Measurements from ENCODE around the gene PIM3. TPM values are rescaled to one million over a fixed set of nuclear protein-coding genes. Genes with fewer than 3 reads are reported as not detected.

The PIM3 gene
- total RNA-seq, 1 experiment from 2014 or later = 48.7 TPM

DNA sequence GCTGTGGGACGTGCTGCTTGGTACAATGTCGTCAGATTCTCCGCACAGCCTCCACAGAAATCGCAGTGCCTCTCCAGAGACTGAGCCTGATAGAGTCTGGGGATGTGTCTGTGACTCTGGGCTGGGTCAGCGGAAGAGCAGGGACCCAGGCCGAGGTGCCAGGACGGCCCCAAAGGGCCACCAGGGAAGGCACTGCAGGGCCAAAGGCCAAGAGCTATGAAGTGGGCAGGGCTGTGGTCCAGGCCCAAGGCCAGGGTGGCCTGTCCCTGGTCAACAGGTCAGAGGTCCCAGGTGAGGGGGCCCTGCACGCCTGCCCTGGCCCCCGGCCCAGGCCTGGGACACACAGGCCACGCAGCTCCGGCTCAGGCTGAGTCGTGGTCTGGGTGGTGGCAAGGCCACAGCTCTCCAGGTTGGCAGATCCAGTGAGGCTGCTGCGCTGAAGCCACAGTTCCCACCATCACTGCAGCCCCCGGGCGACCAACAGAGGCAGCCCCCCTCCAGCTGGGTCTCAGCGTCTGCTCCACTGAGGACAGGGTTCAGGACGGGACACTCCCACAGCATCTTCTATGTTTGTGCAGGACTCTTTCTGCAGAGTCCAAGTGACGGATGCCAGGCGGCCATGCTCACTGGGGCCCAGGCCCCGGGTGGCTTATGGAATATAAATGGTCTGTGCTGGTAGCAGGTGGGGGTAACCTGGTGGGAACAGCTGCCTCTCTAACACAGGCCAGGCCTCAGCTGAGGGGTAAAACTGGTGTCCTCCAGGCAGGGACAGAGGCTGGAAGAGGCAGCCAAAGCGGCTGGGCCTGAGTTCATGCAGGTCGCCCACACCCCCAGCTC lies 4.8 kb upstream of the PIM3 start:
- DNase-seq (ENCODE audit: low spot score) = no peak

- DNase-seq (ENCODE audit: low spot score) = no peak
Observed at GRCh38 chr22:49956418-49956770, 4.2 kb upstream of the PIM3 start.

GRCh38 chr22:49956914-49957825 lies 3.4 kb upstream of the PIM3 start:
- DNase-seq (ENCODE audit: low spot score) = no peak

DNA sequence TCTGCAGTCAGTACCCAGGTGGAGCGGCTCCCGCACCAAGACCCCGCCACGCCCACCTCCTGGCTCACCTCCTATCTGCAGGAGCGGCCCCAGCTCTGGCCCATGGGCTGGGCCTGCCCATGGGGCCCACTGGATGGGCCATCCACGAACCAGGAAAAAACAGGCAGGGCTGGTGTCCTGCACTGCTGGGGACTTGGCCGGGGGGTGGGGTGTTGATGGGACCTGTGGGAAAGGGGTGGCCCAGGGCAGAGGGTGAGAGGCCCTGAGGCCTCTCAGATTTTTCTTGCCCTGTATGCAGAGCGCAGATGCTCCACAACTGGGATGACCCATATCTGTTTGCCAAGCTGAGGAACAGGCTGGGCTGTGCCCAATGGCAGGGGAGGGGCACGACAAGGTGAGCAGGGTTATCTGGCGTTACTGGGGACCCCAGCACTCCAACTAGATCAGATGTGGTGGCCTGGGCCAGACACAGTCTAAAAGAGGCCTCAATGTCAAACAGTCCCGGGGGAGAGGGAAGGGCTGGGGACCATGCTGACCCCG lies 2.7 kb upstream of the PIM3 start:
- DNase-seq (ENCODE audit: low spot score) = no peak

DNA sequence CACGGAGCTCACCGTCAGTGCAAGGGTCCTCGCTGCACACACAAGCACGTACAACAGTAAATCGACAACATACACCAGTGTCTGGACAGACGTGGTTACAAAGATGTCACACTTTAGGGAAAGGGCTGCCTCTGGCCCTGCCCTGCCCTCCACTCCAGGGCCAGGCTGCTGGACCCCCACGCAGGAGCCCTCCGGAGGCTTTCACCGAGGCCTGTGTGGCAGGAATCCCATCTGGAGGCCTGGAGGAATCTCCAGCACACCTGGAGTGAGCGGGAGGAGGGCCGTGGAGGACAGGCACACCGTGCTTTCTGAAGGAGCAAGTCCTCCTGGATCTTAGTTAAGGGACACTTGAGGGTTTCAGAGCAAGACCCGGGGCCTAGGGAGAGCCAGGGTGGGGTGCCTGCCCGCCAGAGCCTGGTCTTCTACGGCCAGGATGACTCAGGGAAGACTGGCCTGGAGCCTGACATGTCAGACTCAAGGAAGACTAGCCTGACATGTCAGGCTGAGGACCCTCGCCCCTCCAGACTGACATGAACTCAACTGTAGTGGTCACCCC lies 2.1 kb upstream of the PIM3 start:
- DNase-seq (ENCODE audit: low spot score) = no peak

- no peak for DNase-seq (ENCODE audit: low spot score)
Observed at GRCh38 chr22:49958931-49959781, 1.4 kb upstream of the PIM3 start.

DNA sequence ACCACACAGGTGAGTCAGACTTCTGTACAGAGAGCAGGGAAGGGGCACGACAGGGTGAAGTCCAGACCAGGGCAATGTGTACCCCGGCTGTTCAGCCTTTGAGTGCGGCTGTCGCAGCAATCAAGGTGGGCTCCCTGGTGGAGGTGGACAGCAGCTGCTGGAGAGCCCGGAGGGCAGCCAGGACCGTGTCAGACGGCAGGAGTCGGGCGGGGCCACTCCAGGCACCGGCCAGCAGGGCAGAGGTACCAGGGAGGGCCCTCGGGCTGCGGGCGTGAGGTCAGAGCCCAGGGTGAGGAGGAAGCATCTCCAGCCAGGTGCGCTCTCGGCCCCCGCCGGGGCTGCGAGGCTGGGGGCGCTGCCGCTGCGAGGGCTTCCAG lies 802 bp upstream of the PIM3 start:
- DNase-seq (ENCODE audit: low spot score) = peak; percentile 52

GRCh38 chr22:49961005-49961600 lies 531 bp downstream of the PIM3 start:
- DNase-seq (ENCODE audit: low spot score) = no peak

DNA sequence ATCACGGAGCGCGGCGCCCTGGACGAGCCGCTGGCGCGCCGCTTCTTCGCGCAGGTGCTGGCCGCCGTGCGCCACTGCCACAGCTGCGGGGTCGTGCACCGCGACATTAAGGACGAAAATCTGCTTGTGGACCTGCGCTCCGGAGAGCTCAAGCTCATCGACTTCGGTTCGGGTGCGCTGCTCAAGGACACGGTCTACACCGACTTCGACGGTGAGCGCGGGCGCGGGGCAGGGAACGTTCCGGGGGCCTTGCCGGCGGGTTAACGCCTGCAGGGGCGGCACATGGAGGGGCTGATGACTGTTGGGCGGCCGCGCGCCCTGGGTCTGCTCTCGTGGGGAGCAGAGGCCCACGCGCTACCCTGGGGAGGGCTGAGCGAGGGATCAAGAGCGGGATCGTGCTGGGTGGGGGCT lies 1.0 kb downstream of the PIM3 start:
- DNase-seq (ENCODE audit: low spot score) = no peak

GRCh38 chr22:49962012-49962750 lies 1.6 kb downstream of the PIM3 start:
- peak; percentile 73 for DNase-seq (ENCODE audit: low spot score)

GRCh38 chr22:49962751-49963646 lies 2.4 kb downstream of the PIM3 start:
- DNase-seq (ENCODE audit: low spot score) = no peak

- DNase-seq (ENCODE audit: low spot score) = no peak
Observed at GRCh38 chr22:49963647-49964026, 3.1 kb downstream of the PIM3 start.

DNA sequence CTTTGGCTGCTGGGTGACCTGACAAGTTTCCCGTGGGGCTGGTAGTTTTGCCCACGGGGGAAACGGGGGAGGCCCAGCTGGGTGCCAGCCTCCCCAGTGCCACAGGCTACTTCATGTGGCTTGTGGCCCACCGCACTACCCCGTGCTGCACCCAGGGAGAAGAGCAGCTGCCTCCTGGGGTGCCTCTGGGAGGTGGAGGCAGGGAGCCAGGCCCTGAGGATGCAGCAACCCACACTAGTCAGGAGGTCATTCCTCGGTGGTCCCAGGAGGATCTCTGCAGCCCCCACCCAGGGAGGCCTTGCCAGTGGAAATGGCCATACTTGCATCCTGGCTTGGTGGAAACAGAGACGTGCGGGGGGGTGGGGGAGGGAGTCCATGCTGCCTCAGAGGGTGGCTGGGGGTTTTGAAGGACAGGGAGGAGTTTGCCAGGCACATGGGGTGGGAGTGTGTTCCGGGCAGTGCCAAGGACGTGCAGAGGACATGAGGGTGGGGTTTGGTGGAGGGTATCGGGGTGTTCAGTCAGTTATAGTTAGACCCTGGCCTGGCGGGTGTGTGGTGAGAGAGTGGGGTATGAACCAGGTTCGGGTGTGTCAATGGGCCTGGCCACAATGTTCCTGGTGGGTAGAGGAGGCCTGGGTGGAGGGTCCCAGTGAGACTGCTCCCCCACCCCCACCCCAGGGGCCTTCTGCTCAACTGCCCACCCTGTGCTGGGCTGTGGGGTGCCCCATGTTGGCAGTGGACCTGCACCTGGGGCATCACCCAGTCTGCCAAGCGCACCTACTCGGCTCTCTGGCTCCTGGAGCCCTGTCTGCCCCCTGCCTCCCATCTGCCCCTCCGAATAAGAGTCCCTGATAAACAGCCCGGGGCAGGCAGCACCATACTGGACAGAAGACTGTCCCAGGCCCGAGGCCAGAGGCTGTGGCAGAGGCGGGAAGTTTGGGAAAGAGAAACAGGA lies 3.8 kb downstream of the PIM3 start:
- DNase-seq (ENCODE audit: low spot score) = no peak

- DNase-seq (ENCODE audit: low spot score) = no peak
Observed at GRCh38 chr22:49965091-49966040, 4.8 kb downstream of the PIM3 start.

- DNase-seq (ENCODE audit: low spot score) = no peak
Observed at GRCh38 chr22:49966041-49966773, 5.6 kb downstream of the PIM3 start.
